Endodermal cell (in vitro differentiated cells): Measurements from ENCODE around the gene HAO1. TPM values are rescaled to one million over a fixed set of nuclear protein-coding genes. Genes with fewer than 3 reads are reported as not detected.

Experiments used
- DNase-seq: peaks from one replicate; pipeline ENCODE4 v3.0.0-alpha.2; 2017
- H3K27ac ChIP-seq: 2 replicates; pipeline ENCODE4 v1.5.1; 2013; ENCODE audit warnings: mild to moderate bottlenecking, low read depth, low read length, moderate library complexity
- H3K27me3 ChIP-seq: 2 replicates; pipeline ENCODE4 v1.6.1; 2013; ENCODE audit warnings: mild to moderate bottlenecking, low read length, moderate library complexity; ENCODE audit not compliant: insufficient read depth, control insufficient read depth, poor library complexity, severe bottlenecking
- H3K36me3 ChIP-seq: 2 replicates; pipeline ENCODE4 v1.7.0; 2013; ENCODE audit warnings: mild to moderate bottlenecking, low read length, moderate library complexity; ENCODE audit not compliant: control insufficient read depth, insufficient read depth
- H3K4me1 ChIP-seq: one replicate; pipeline ENCODE4 v1.7.0; 2013; ENCODE audit warnings: low read length; ENCODE audit not compliant: control insufficient read depth, insufficient read depth
- H3K4me3 ChIP-seq: 2 replicates; pipeline ENCODE4 v1.5.1; 2013; ENCODE audit warnings: mild to moderate bottlenecking, low read length, moderate library complexity
- H3K9ac ChIP-seq: 2 replicates; pipeline ENCODE4 v1.6.1; 2013; ENCODE audit warnings: mild to moderate bottlenecking, low read length, moderate library complexity; ENCODE audit not compliant: poor library complexity, severe bottlenecking; ENCODE audit errors: extremely low read depth
- H3K9me3 ChIP-seq: 2 replicates; pipeline ENCODE4 v1.6.1; 2013; ENCODE audit warnings: mild to moderate bottlenecking, low read length, moderate library complexity; ENCODE audit not compliant: control insufficient read depth
- H3K27ac Mint-ChIP-seq: 2 replicates; pipeline ENCODE4 v1.8.0; 2020; ENCODE audit warnings: mixed read lengths
- H3K27me3 Mint-ChIP-seq: 2 replicates; pipeline ENCODE4 v1.8.0; 2021; ENCODE audit warnings: mild to moderate bottlenecking, mixed read lengths; ENCODE audit not compliant: insufficient read depth
- H3K36me3 Mint-ChIP-seq: 2 replicates; pipeline ENCODE4 v1.8.0; 2020; ENCODE audit warnings: low read depth, mixed read lengths
- H3K4me1 Mint-ChIP-seq: 2 replicates; pipeline ENCODE4 v1.8.0; 2020; ENCODE audit warnings: mixed read lengths
- H3K4me3 Mint-ChIP-seq: 2 replicates; pipeline ENCODE4 v1.8.0; 2020; ENCODE audit warnings: mild to moderate bottlenecking, moderate library complexity, mixed read lengths
- H3K9me3 Mint-ChIP-seq: 2 replicates; pipeline ENCODE4 v1.8.0; 2020; ENCODE audit warnings: mild to moderate bottlenecking, mixed read lengths
- CTCF ChIP-seq: fragments of 200-600 bp; sonication (generic); conservative IDR thresholded peaks from 2 replicates; pipeline ENCODE4 v1.5.0; 2021; ENCODE audit warnings: antibody characterized with exemption, mild to moderate bottlenecking
- WGBS, 2 experiments: methylation state at CpG; one replicate each; pipeline versions ENCODE4 v1.1.5 to v1.1.7; 2013; ENCODE audit warnings: missing lambda C conversion rate in 2 of 2, mixed read lengths in 1 of 2; ENCODE audit not compliant: insufficient coverage in 1 of 2, insufficient read length in 1 of 2; 5-methylcytosine and 5-hydroxymethylcytosine counted together
- total RNA-seq, 2 donors: library from RNA; stranded (reverse); fragmentation: NEBNext Ultra II Directional in 1 of 2; extraction: Animal tissue kit (Norgen Biotek cat#: 25700) in 1 of 2; gene quantifications; 2 replicates in 1 of 2; 3 replicates in 1 of 2; pipeline ENCODE4 v1.2.1, GENCODE V29; 2021

Gene HAO1
- total RNA-seq, 2 donors from 2014 or later: not detected

GRCh38 chr20:7916648-7917047 lies 23.6 kb downstream of the HAO1 start:
- no peak overlapping the region for H3K4me3 Mint-ChIP-seq
- no peak for TF ChIP-seq CTCF
- H3K27ac Mint-ChIP-seq: no peak overlapping the region
- DNase-seq: no peak
- H3K9me3 Mint-ChIP-seq: peaks cover 2% of the 10 kb centered on the region
- Histone ChIP-seq H3K36me3 (no peaks in the 10 kb centered on the region), H3K4me1 (no peaks in the 10 kb centered on the region), H3K4me3 (no peak overlapping the region), H3K27ac (no peak overlapping the region), H3K27me3 (no peaks in the 10 kb centered on the region), H3K9me3 (no peaks in the 10 kb centered on the region), H3K9ac (no peak overlapping the region)
- WGBS, 2 experiments: 60 to 90% methylated on average over 1 of the region's 1 CpG
- H3K27me3 Mint-ChIP-seq: no peaks in the 10 kb centered on the region
- no peaks in the 10 kb centered on the region for H3K36me3 Mint-ChIP-seq
- H3K4me1 Mint-ChIP-seq: peaks cover 2% of the 10 kb centered on the region

- no peaks in the 10 kb centered on the region for H3K9me3 ChIP-seq
- no peaks in the 10 kb centered on the region for H3K4me1 ChIP-seq
- Mint-ChIP-seq H3K4me3 (no peak overlapping the region), H3K9me3 (no peaks in the 10 kb centered on the region), H3K4me1 (peaks cover 2% of the 10 kb centered on the region), H3K36me3 (no peaks in the 10 kb centered on the region), H3K27ac (no peak overlapping the region), H3K27me3 (no peaks in the 10 kb centered on the region)
- no peak overlapping the region for H3K27ac ChIP-seq
- WGBS, 2 experiments: 88 to 89% methylated on average over 3 of the region's 3 CpGs
- no peaks in the 10 kb centered on the region for H3K36me3 ChIP-seq
- H3K27me3 ChIP-seq: no peaks in the 10 kb centered on the region
- no peak overlapping the region for H3K9ac ChIP-seq
- no peak overlapping the region for H3K4me3 ChIP-seq
- no peak for TF ChIP-seq CTCF
- no peak for DNase-seq
Measured at GRCh38 chr20:7912551-7912950, 27.7 kb downstream of the HAO1 start.

- Histone ChIP-seq H3K9me3 (no peaks in the 10 kb centered on the region), H3K27ac (no peak overlapping the region), H3K4me1 (no peaks in the 10 kb centered on the region), H3K9ac (no peak overlapping the region), H3K36me3 (no peaks in the 10 kb centered on the region), H3K27me3 (no peaks in the 10 kb centered on the region), H3K4me3 (no peak overlapping the region)
- H3K27ac Mint-ChIP-seq: no peak overlapping the region
- H3K4me1 Mint-ChIP-seq: peaks cover 2% of the 10 kb centered on the region
- TF ChIP-seq CTCF: no peak
- WGBS, 2 experiments: 90 to 93% methylated on average over 8 to 10 of the region's 10 CpGs
- DNase-seq: no peak
- H3K36me3 Mint-ChIP-seq: no peaks in the 10 kb centered on the region
- H3K27me3 Mint-ChIP-seq: no peaks in the 10 kb centered on the region
- H3K4me3 Mint-ChIP-seq: no peak overlapping the region
- no peaks in the 10 kb centered on the region for H3K9me3 Mint-ChIP-seq
Measured at GRCh38 chr20:7911586-7912330, 28.5 kb downstream of the HAO1 start.
